GM12892 (cell line): Measurements from ENCODE around the gene GTPBP4.

Source experiments
- POLR2A ChIP-seq: IDR thresholded peaks from 2 replicates; pipeline ENCODE4 v1.6.1; 2011; ENCODE audit warnings: low read depth, low read length, control low read depth
- POLR2AphosphoS5 ChIP-seq: IDR thresholded peaks from 2 replicates; pipeline ENCODE4 v1.6.1; 2011; ENCODE audit warnings: low read depth, low read length, control low read depth
- TAF1 ChIP-seq: IDR thresholded peaks from 2 replicates; pipeline ENCODE4 v1.6.1; 2011; ENCODE audit warnings: low read depth, mild to moderate bottlenecking, control low read depth, low read length, borderline replicate concordance

DNA sequence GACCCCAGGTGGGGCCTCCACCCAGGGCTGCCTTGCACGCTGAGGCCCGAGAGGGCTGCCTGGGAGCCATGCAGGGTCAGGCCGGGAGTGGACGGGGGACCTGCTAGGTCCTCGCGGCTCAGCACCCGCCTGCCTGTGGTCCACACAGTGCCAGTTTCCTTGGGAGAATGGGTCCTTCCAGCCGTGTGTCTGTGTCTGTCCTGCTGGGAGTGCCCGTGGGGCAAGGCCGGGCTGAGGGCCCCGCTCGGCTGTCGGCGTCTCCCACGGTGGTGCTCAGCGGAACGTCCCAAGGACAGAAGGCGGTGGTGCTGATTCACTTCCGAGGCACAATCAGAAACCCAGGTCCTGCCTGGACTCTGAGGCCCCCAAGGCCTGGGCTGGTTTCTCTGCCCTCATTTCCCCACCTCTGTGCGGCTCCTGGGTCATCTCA lies 23.2 kb upstream of the GTPBP4 start:
- TF ChIP-seq POLR2A = no peak
- no peak for TF ChIP-seq POLR2AphosphoS5
- TF ChIP-seq TAF1 = no peak
